GM12878 (cell line): ENCODE measurements around the gene VAV2. TPM values are rescaled to one million over a fixed set of nuclear protein-coding genes. Genes with fewer than 3 reads are reported as not detected.

Experiments used
- ATAC-seq: fragments of 200-7000 bp; cut with Tn5 transposase; 3 replicates; pipeline ENCODE4 v1.9.1; 2020; ENCODE audit warnings: mild to moderate bottlenecking, moderate library complexity
- BruUV-seq: library from RNA; stranded (reverse); fragments of 400-500 nt; replicated peaks from 2 replicates; lab custom pipeline; 2021; lab: Mats Ljungman, UMichigan
- CTCF ChIA-PET: fragments of 300-600 bp; sonication (Branson Sonifier 250); formaldehyde crosslinking; extraction: SDS; loops from one replicate; lab custom pipeline; 2021; ENCODE audit warnings: inconsistent platforms; lab: Yijun Ruan, JAX
- POLR2A ChIA-PET: fragments of 350-600 bp; formaldehyde crosslinking; extraction: SDS; loops from one replicate; lab custom pipeline; 2021; ENCODE audit warnings: inconsistent platforms; lab: Charles Lee
- RAD21 ChIA-PET: fragments of 300-600 bp; sonication (Branson Sonifier 250); formaldehyde crosslinking; loops from one replicate; lab custom pipeline; 2023; ENCODE audit warnings: antibody characterized with exemption; ENCODE audit not compliant: unreplicated experiment; lab: Charles Lee
- SMC1A ChIA-PET: fragments of 300-600 bp; sonication (Branson Sonifier 250); formaldehyde crosslinking; loops from one replicate; lab custom pipeline; 2023; ENCODE audit not compliant: unreplicated experiment, uncharacterized antibody; lab: Charles Lee
- DNase-seq: peaks from one replicate; pipeline ENCODE4 v3.0.0-alpha.2; 2011; ENCODE audit warnings: low read depth, low spot score
- FAIRE-seq: peaks from 3 replicates; lab custom pipeline; 2011; peaks lifted over from hg19 to GRCh38; lab: Jason Lieb, UNC
- H2AFZ ChIP-seq: 2 replicates; pipeline ENCODE4 v1.6.0; 2011; ENCODE audit warnings: low read depth, low read length, control low read depth; ENCODE audit not compliant: control insufficient read depth
- H3K27ac ChIP-seq: 2 replicates; pipeline ENCODE4 v1.5.1; 2011; ENCODE audit warnings: control low read depth; ENCODE audit not compliant: control insufficient read depth, insufficient read depth
- H3K27me3 ChIP-seq, 2 experiments: replicated peaks in 1 of 2; 2 replicates each; pipeline versions ENCODE4 v1.6.0 to v1.6.1; 2011; ENCODE audit warnings: low read length in 1 of 2; ENCODE audit not compliant: control insufficient read depth in 2 of 2, insufficient read depth in 2 of 2
- H3K36me3 ChIP-seq, 2 experiments: 2 replicates each; pipeline ENCODE4 v1.5.1; 2011; ENCODE audit warnings: low read length in 1 of 2; ENCODE audit not compliant: control insufficient read depth in 2 of 2, insufficient read depth in 2 of 2
- H3K4me1 ChIP-seq: 2 replicates; pipeline ENCODE4 v1.6.1; 2011; ENCODE audit warnings: mild to moderate bottlenecking, low read length, moderate library complexity, mixed read lengths; ENCODE audit not compliant: control insufficient read depth, insufficient read depth
- H3K4me2 ChIP-seq: 2 replicates; pipeline ENCODE4 v1.6.0; 2011; ENCODE audit warnings: control low read depth; ENCODE audit not compliant: control insufficient read depth, insufficient read depth
- H3K4me3 ChIP-seq: fragments of 200-600 bp; sonication (generic); 2 replicates; pipeline ENCODE4 v1.5.1; 2016
- H3K79me2 ChIP-seq: 2 replicates; pipeline ENCODE4 v1.6.0; 2011; ENCODE audit warnings: low read length; ENCODE audit not compliant: control insufficient read depth, insufficient read depth
- H3K9ac ChIP-seq: 2 replicates; pipeline ENCODE4 v1.8.0; 2011; ENCODE audit warnings: low read length, control low read depth, mixed read lengths; ENCODE audit not compliant: control insufficient read depth, insufficient read depth
- H3K9me3 ChIP-seq: replicated peaks from 3 replicates; pipeline ENCODE4 v1.5.1; 2011; ENCODE audit warnings: mild to moderate bottlenecking, low read length; ENCODE audit not compliant: control insufficient read depth, insufficient read depth
- H4K20me1 ChIP-seq: 2 replicates; pipeline ENCODE4 v1.6.0; 2011; ENCODE audit not compliant: control insufficient read depth, insufficient read depth
- BMI1 ChIP-seq: fragments of 450-650 bp; IDR thresholded peaks from 2 replicates; pipeline ENCODE4 v1.6.1; 2016; ENCODE audit warnings: mild to moderate bottlenecking, moderate library complexity, borderline replicate concordance
- CBFB ChIP-seq: IDR thresholded peaks from 2 replicates; pipeline ENCODE4 v1.6.1; 2016; ENCODE audit warnings: antibody characterized with exemption, low read depth
- FOXM1 ChIP-seq: IDR thresholded peaks from 2 replicates; pipeline ENCODE4 v1.6.1; 2012; ENCODE audit warnings: low read depth, mild to moderate bottlenecking, inconsistent platforms, low read length, moderate library complexity
- MYB ChIP-seq: fragments of 150-350 bp; IDR thresholded peaks from 2 replicates; pipeline ENCODE4 v1.6.1; 2014; ENCODE audit warnings: mild to moderate bottlenecking, low read depth, low read length, borderline replicate concordance
- NBN ChIP-seq: fragments of 450-650 bp; IDR thresholded peaks from 2 replicates; pipeline ENCODE4 v1.6.1; 2016
- NR2F1 ChIP-seq: fragments of 450-650 bp; conservative IDR thresholded peaks from 2 replicates; pipeline ENCODE4 v1.6.1; 2017; ENCODE audit warnings: mild to moderate bottlenecking
- PAX8 ChIP-seq: fragments of 450-650 bp; IDR thresholded peaks from 2 replicates; pipeline ENCODE4 v1.6.1; 2017; ENCODE audit warnings: mild to moderate bottlenecking, moderate library complexity
- PML ChIP-seq: IDR thresholded peaks from 2 replicates; pipeline ENCODE4 v1.6.1; 2012; ENCODE audit warnings: low read length, inconsistent platforms
- RAD21 ChIP-seq: IDR thresholded peaks from 2 replicates; pipeline ENCODE4 v1.6.1; 2011; ENCODE audit warnings: mild to moderate bottlenecking, low read depth, low read length, moderate library complexity; ENCODE audit not compliant: insufficient read depth
- RB1 ChIP-seq: fragments of 450-650 bp; formaldehyde crosslinking; IDR thresholded peaks from 2 replicates; pipeline ENCODE4 v1.6.1; 2017; ENCODE audit warnings: mild to moderate bottlenecking, borderline replicate concordance
- RBBP5 ChIP-seq: fragments of 200-600 bp; sonication (generic); conservative IDR thresholded peaks from 2 replicates; pipeline ENCODE4 v1.6.1; 2016
- SMAD5 ChIP-seq: IDR thresholded peaks from 2 replicates; pipeline ENCODE4 v1.6.1; 2016; ENCODE audit warnings: antibody characterized with exemption, low read depth
- STAT1 ChIP-seq: fragments of 450-650 bp; conservative IDR thresholded peaks from 2 replicates; pipeline ENCODE4 v1.6.1; 2014; ENCODE audit warnings: antibody characterized with exemption, mild to moderate bottlenecking
- TCF3 ChIP-seq: IDR thresholded peaks from 2 replicates; pipeline ENCODE4 v1.6.1; 2012; ENCODE audit warnings: low read depth, mild to moderate bottlenecking, low read length, borderline replicate concordance; ENCODE audit not compliant: insufficient read depth
- YBX1 ChIP-seq: fragments of 450-650 bp; IDR thresholded peaks from 2 replicates; pipeline ENCODE4 v1.6.1; 2016; ENCODE audit warnings: antibody characterized with exemption
- ZZZ3 ChIP-seq: IDR thresholded peaks from 2 replicates; pipeline ENCODE4 v1.6.1; 2011; ENCODE audit warnings: low read depth; ENCODE audit not compliant: control insufficient read depth, insufficient read length
- WGBS: methylation state at CpG from one replicate; pipeline ENCODE4 v1.1.6; 2016; ENCODE audit warnings: low lambda C conversion rate; ENCODE audit not compliant: insufficient replicate concordance, insufficient coverage; ENCODE audit errors: missing lambda C conversion rate; 5-methylcytosine and 5-hydroxymethylcytosine counted together
- in situ Hi-C: fragments of 300-500 bp; cut with MboI; formaldehyde crosslinking; loops from 9 replicates; pipeline ENCODE4 v1.14.3; 2018; ENCODE audit warnings: mixed read lengths
- intact Hi-C: fragments of 100-400 bp; cut with micrococcal nuclease; formaldehyde crosslinking; loops from one replicate; pipeline ENCODE4 v1.14.2; 2022; ENCODE audit not compliant: unreplicated experiment
- polyA plus RNA-seq, 11 experiments: library from polyadenylated mRNA; depleted of rRNA in 4 of 11; unstranded in 6 of 11; stranded (reverse) in 5 of 11; fragments of >200 nt; fragmentation: Nextera tagmentation in 4 of 11; fragmentation: Illumina TruSeq in 1 of 11; extraction: Ambion mirVana in 4 of 11; extraction: Trizol in 1 of 11; gene quantifications; 1 replicate in 1 of 11; 2 replicates in 10 of 11; pipeline versions ENCODE4 v1.2.1 to v1.2.3, GENCODE V29; 2011 to 2016; ENCODE audit warnings: inconsistent platforms in 2 of 11, missing spikeins in 2 of 11, low read depth in 1 of 11
- total RNA-seq, 4 experiments: library from RNA; depleted of rRNA in 3 of 4; stranded (reverse); fragments of >200 nt in 3 of 4; fragmentation: Illumina TruSeq in 1 of 4; extraction: Trizol in 1 of 4; gene quantifications; 2 replicates each; pipeline versions ENCODE4 v1.2.1 to v1.2.3, GENCODE V29; 2013 to 2021
- TF ChIP-seq, protein P1 (sequence below): IDR thresholded peaks from 2 replicates; pipeline ENCODE4 v1.6.1; 2011; ENCODE audit warnings: low read depth, mild to moderate bottlenecking, low read length, moderate library complexity, borderline replicate concordance; ENCODE audit errors: extremely low read depth

The VAV2 gene
- total and polyA plus RNA-seq, 10 of the 15 experiments (the other 5 are each of a cell fraction or from before 2014, with no cell fraction given), result 0.13 to 43.9 (median 16.9) TPM

DNA sequence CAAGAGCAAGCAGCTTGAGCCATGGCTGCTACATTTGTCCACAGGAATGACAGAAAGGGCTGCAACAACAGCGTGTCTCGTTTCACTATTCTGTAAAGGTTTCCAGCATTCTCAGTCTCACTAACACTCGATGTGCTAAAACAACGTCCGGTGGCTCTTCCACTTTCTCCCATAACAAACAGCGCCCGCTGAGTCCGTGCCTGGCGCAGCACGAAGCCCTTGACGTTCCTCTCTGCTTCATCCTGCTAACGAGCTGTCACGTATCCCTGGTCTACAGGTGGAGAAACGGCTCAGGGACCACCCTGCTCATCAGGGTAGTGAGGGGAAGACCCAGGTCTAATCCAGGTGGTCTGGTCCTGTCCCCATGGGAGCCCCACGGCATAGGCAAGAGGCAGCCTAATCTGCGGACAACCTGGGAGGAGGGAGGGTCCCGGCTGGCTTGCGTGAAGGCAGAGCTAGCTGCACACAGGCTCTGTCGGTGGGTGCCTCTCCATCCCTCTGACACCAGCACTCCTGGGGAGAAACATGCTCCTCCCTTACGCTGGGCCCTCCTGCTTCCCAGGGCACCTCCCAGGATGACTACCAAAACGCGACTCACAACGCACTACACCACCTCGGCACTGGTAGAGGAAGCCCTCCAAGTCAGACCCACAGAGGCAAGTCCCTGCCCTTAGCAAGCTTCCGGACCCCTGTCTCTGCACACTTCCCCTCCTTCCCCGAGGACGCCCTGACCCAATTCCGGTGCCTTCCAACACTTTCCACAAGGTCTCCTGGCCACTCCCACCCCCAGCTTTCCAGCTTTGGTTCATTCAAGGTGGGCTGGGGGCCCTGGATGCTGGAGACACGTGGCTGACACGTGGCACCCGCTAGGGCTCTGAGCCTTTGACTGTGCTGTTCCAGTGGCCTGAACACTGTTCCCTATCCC is 43.3 kb downstream of the VAV2 start:
- Histone ChIP-seq H3K27me3 (no peaks in the 10 kb centered on the region), H3K27ac (no peak overlapping the region), H3K9me3 (no peaks in the 10 kb centered on the region), H3K9ac (no peak overlapping the region), H3K79me2 (peaks cover 87% of the 10 kb centered on the region), H3K36me3 (peaks cover 0 to 17% of the 10 kb centered on the region in 2 experiments; a peak in 2 of 4 replicates), H4K20me1 (no peaks in the 10 kb centered on the region), H3K4me1 (peaks cover 41% of the 10 kb centered on the region), H3K4me3 (no peak overlapping the region), H2AFZ (no peak overlapping the region), H3K4me2 (no peak overlapping the region)
- FAIRE-seq (no peak), ATAC-seq (no peak), DNase-seq (no peak)
- TF ChIP-seq, protein P1, sequence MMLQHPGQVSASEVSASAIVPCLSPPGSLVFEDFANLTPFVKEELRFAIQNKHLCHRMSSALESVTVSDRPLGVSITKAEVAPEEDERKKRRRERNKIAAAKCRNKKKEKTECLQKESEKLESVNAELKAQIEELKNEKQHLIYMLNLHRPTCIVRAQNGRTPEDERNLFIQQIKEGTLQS, result no peak
- no peak for TF ChIP-seq RB1
- no peak for TF ChIP-seq RAD21
- TF ChIP-seq SMAD5, result no peak
- TF ChIP-seq PML, result no peak
- TF ChIP-seq YBX1, result no peak
- no peak for TF ChIP-seq CBFB
- TF ChIP-seq PAX8, result no peak
- no peak for TF ChIP-seq STAT1
- TF ChIP-seq MYB, result no peak
- no peak for TF ChIP-seq ZZZ3
- no peak for TF ChIP-seq NBN
- no peak for TF ChIP-seq RBBP5
- no peak for TF ChIP-seq FOXM1
- no peak for TF ChIP-seq BMI1
- TF ChIP-seq TCF3, result no peak
- no peak for TF ChIP-seq NR2F1
- POLR2A ChIA-PET, result interaction anchor here (3.1 kb wide), 1 partner anchor 13 kb away, joined by 8 read pairs; no protein-coding TSS in a partner anchor
- BruUV-seq, result no TSS peak
- intact Hi-C loops, result no loop called here
- WGBS, result 86% methylated on average over 31 of the region's 31 CpGs
- RAD21 ChIA-PET, result no interaction called here
- CTCF ChIA-PET, result interaction anchor here (0.9 to 2.5 kb wide), 2 partner anchors 14 to 45 kb away, joined by 3 to 6 read pairs; no protein-coding TSS in a partner anchor
- in situ Hi-C loops, result no loop called here
- SMC1A ChIA-PET, result no interaction called here
